Mucosa of descending colon (tissue), 3 donors: ENCODE measurements around the gene BRD4. TPM values are rescaled to one million over a fixed set of nuclear protein-coding genes. Genes with fewer than 3 reads are reported as not detected.

Experiments used
- ATAC-seq: fragments of 200-7000 bp; cut with Tn5 transposase; one replicate; pipeline ENCODE4 v1.9.1; 2020; ENCODE audit warnings: mild to moderate bottlenecking, moderate library complexity
- DNase-seq, 3 donors: peaks; one replicate each; pipeline ENCODE4 v3.0.0-alpha.2; 2020
- H3K36me3 ChIP-seq: fragments of 200-600 bp; one replicate; pipeline ENCODE4 v1.8.0; 2021; ENCODE audit warnings: low read depth, mild to moderate bottlenecking
- H3K4me1 ChIP-seq: fragments of 200-600 bp; one replicate; pipeline ENCODE4 v1.8.0; 2021; ENCODE audit warnings: low read depth, mild to moderate bottlenecking
- H3K4me3 ChIP-seq: fragments of 200-600 bp; one replicate; pipeline ENCODE4 v1.8.0; 2021; ENCODE audit warnings: mild to moderate bottlenecking
- H3K9me3 ChIP-seq: fragments of 200-600 bp; one replicate; pipeline ENCODE4 v1.8.0; 2021; ENCODE audit warnings: mild to moderate bottlenecking
- intact Hi-C, 2 donors: fragments of 100-400 bp; cut with DNase I in 1 of 2; cut with micrococcal nuclease in 1 of 2; formaldehyde crosslinking; loops; one replicate each; pipeline versions ENCODE4 v1.11.0 to v1.11.1; 2022; cut with DNase I, micrococcal nuclease
- total RNA-seq, 3 donors: library from RNA; stranded (reverse); fragmentation: NEBNext Ultra II Directional in 2 of 3; extraction: Animal tissue kit (Norgen Biotek cat#: 25700) in 2 of 3; gene quantifications; one replicate each; pipeline versions ENCODE4 v1.2.1 to v1.2.4, GENCODE V29; 2021 to 2023
- TF ChIP-seq, protein P1 (sequence below): fragments of 200-600 bp; IDR thresholded peaks from one replicate; pipeline ENCODE4 v1.8.0; 2022; ENCODE audit warnings: antibody characterized with exemption, mild to moderate bottlenecking
- donor health status: DM: no; HTN: no; CAD: no; lungs with moderate emphysema.
- donor health status: DM: no; HTN: no; CAD: no.
- donor health status: DM: no; HTN: yes; CAD: no.

The BRD4 gene
- total RNA-seq, 3 donors from 2014 or later = 78.3 to 104 (median 82.6) TPM

GRCh38 chr19:15298847-15299567, 33.3 kb downstream of the BRD4 start:
- ATAC-seq (no peak), DNase-seq (no peak)
- TF ChIP-seq, protein P1, sequence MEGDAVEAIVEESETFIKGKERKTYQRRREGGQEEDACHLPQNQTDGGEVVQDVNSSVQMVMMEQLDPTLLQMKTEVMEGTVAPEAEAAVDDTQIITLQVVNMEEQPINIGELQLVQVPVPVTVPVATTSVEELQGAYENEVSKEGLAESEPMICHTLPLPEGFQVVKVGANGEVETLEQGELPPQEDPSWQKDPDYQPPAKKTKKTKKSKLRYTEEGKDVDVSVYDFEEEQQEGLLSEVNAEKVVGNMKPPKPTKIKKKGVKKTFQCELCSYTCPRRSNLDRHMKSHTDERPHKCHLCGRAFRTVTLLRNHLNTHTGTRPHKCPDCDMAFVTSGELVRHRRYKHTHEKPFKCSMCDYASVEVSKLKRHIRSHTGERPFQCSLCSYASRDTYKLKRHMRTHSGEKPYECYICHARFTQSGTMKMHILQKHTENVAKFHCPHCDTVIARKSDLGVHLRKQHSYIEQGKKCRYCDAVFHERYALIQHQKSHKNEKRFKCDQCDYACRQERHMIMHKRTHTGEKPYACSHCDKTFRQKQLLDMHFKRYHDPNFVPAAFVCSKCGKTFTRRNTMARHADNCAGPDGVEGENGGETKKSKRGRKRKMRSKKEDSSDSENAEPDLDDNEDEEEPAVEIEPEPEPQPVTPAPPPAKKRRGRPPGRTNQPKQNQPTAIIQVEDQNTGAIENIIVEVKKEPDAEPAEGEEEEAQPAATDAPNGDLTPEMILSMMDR = no peak
- no peaks in the 10 kb centered on the region for H3K36me3 ChIP-seq
- H3K4me3 ChIP-seq = no peak overlapping the region
- H3K9me3 ChIP-seq = no peaks in the 10 kb centered on the region
- intact Hi-C loops = no loop called here
- H3K4me1 ChIP-seq = peaks cover 72% of the 10 kb centered on the region

DNA sequence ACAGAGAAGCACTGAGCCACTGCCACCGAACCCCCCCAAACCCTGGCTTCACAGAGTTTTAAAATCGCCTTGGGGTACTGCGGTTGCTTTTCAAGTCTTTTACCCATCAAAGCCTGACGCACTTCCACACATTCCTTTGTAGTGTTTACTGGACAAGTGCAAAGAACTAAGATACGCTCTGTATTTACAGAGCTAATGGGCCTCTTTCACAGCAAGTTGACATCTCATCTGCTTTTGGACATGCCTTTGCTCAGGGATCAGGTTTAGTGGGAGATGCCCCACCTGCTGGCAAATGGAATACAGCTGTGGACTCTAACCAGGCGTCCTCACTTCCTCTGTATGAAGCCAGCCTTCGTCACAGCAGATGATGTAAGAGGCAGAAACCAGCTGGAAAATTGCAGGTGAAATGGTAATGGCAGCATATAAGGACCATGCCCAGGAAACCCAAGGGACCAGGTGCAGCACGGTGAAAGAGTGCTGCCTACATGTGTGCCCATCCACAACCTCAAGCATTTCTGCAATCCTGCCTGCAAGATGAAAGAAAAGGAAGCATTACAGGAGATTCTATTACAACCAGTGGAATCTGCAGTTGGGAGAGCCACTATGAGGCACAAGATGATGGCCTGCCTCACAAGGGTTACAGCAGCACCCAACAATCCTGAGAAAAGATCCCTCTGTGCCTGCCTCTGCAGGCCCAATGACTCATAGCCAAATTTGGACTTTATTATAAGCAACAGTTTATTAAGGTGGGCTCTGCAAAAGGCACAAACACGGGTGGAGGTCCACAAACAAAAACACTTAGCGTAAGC, 34.7 kb downstream of the BRD4 start:
- H3K9me3 ChIP-seq = no peaks in the 10 kb centered on the region
- peaks cover 74% of the 10 kb centered on the region for H3K4me1 ChIP-seq
- intact Hi-C loops = no loop called here
- ATAC-seq = peak; percentile 72
- H3K4me3 ChIP-seq = no peak overlapping the region
- TF ChIP-seq, protein P1 = no peak
- no peak for DNase-seq
- no peaks in the 10 kb centered on the region for H3K36me3 ChIP-seq

GRCh38 chr19:15296841-15297415, 35.4 kb downstream of the BRD4 start:
- DNase-seq = no peak
- Histone ChIP-seq H3K4me3 (no peak overlapping the region), H3K4me1 (peaks cover 68% of the 10 kb centered on the region), H3K36me3 (no peaks in the 10 kb centered on the region), H3K9me3 (no peaks in the 10 kb centered on the region)
- intact Hi-C loops = no loop called here
- TF ChIP-seq, protein P1 = no peak
- ATAC-seq = peak; percentile 16

GRCh38 chr19:15296353-15296752, 36.0 kb downstream of the BRD4 start:
- no peak for ATAC-seq
- H3K9me3 ChIP-seq = no peaks in the 10 kb centered on the region
- peaks cover 66% of the 10 kb centered on the region for H3K4me1 ChIP-seq
- TF ChIP-seq, protein P1 = no peak
- DNase-seq = no peak
- no peak overlapping the region for H3K4me3 ChIP-seq
- H3K36me3 ChIP-seq = no peaks in the 10 kb centered on the region
- intact Hi-C loops = no loop called here

DNA sequence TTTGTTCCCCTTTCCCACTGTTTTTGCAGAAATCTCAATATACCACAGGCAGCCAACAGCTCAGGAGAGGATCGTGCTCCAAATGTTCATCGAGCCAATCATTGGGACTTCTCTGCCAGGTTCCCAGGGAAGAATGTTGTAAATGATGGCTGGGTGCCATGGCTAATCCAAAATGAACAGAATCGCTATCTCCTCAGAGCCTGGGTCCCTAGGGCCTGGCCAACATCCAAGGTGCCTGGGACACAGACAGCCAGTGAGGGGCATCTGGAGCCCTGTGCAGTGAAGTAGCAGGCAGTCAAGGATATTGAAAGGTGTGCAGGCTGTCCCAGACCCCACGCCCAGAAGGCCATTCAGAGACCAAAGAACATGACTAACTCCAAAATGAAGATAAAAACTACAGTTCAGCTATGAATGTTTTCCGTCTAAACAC, 37.8 kb downstream of the BRD4 start:
- H3K9me3 ChIP-seq = no peaks in the 10 kb centered on the region
- intact Hi-C loops = no loop called here
- TF ChIP-seq, protein P1 = no peak
- no peak overlapping the region for H3K4me3 ChIP-seq
- H3K4me1 ChIP-seq = peaks cover 59% of the 10 kb centered on the region
- no peak for DNase-seq
- no peak for ATAC-seq
- no peaks in the 10 kb centered on the region for H3K36me3 ChIP-seq
